Measurements from ENCODE around the gene TEX38.
A peak's percentile ranks its signal among the peaks of the same experiment; 100 is the strongest.
"Not testable (repeated sequence)": the region's sequence is repeated elsewhere in the genome, so short reads cannot be mapped to it uniquely, and the experiment has no call there.

TEX38 gene

GRCh38 chr1:46687093-46687659, 15.5 kb downstream of the TEX38 start:
- no peak for FAIRE-seq
- DNase-seq (ENCODE audit: low spot score) = no peak

GRCh38 chr1:46687921-46688509, 16.4 kb downstream of the TEX38 start:
- FAIRE-seq = no peak
- no peak for DNase-seq (ENCODE audit: low spot score)

- DNase-seq (ENCODE audit: low spot score) (no peak), FAIRE-seq (no peak)
Observed at GRCh38 chr1:46689356-46689755, 17.7 kb downstream of the TEX38 start.

- FAIRE-seq = no peak
- DNase-seq (ENCODE audit: low spot score) = no peak
Observed at GRCh38 chr1:46689897-46690296, 18.2 kb downstream of the TEX38 start.

GRCh38 chr1:46690931-46691421, 19.3 kb downstream of the TEX38 start:
- DNase-seq (ENCODE audit: low spot score) (no peak), FAIRE-seq (no peak)

- DNase-seq (ENCODE audit: low spot score) = no peak
- no peak for FAIRE-seq
Observed at GRCh38 chr1:46691997-46692790, 20.5 kb downstream of the TEX38 start.

DNA sequence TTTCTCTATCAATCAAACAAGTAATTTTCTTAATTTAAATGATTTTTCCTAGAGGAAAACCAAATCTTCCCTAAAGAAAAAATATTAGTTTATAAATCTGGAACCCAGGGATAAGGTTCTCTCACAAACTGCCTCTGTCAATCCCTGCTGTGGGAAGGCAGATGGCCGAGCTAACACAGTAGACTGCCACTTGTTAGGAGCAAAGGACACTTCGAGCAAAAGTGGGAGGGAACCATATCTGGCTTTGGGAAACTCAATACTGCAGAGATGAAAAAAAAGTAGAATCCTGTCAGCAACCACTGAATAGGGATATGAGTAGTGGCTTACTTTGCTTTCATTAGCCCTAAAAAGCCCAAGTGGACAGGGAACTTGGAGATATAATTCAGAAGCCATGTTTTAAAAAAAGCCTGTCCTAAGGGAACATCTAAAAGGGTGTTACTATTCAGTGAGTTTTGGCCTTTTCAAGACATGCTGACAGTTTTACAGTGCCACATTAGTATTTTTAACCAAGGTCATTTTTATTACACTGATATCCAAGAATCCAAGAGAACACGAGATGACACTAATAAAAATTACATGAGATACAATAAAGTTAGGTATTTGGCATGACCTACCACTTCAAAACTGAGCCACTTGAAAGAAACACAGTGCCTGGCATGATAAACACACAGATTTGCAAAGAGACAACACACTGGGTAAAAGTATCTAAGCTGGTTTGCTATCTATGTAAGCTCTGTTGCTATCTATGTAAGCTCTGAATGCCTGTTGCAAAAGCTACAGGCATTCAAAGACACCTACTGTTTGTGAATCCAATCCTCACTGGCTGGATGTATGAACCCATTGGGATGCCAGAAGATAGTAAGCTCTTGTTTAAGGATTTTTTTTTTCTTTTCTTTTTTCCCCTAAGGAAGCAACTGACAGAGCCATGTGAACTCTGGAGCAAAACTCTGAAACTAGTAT, 21.4 kb downstream of the TEX38 start:
- no peak for DNase-seq (ENCODE audit: low spot score)
- FAIRE-seq = no peak

DNA sequence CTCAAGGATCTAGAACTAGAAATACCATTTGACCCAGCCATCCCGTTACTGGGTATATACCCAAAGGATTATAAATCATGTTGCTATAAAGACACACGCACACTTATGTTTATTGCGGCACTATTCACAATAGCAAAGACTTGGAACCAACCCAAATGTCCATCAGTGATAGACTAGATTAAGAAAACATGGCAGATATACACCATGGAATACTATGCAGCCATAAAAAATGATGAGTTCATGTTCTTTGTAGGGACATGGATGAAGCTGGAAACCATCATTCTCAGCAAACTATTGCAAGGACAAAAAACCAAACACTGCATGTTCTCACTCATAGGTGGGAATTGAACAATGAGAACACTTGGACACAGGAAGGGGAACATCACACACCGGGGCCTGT, 23.0 kb downstream of the TEX38 start:
- not testable (repeated sequence) for FAIRE-seq; DNase-seq (ENCODE audit: low spot score)

DNA sequence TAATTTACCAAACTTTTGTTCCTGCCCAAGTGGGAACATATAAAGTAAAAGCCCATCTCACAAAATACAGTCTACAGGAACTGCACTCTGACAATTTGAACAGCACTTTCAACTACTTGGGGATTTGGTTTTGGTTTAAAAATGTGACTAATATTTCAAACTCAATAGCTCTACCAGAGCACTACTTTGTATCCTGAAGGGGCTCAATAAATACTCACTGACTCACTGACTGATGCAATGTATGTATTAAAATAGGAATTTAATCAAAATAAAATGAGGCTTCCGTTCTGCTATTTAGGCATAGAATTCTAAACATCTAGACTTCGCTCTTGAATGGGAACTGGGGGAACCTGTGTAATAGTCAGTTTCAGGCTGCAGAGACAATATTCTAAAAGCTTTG, 25.4 kb downstream of the TEX38 start:
- FAIRE-seq = no peak
- no peak for DNase-seq (ENCODE audit: low spot score)

DNA sequence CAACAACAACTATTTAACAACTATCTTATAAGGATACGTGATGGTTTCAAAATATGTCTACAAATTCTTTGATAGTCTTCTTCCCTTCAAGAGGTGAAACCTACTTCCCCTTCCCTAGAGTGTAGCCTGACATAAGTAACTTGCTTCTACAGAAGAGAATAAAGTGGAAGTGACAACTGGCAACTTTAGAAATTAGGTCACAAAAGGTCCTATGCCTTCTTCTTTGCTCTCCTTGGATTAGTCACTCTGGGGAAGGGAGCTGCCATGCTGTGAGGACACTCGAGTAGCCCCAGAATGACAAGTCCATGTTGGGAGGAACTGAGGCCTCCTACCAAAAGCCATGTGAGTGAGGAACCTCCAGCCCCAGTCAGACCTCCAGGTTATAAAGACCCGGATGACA, 28.0 kb downstream of the TEX38 start:
- no peak for FAIRE-seq

DNA sequence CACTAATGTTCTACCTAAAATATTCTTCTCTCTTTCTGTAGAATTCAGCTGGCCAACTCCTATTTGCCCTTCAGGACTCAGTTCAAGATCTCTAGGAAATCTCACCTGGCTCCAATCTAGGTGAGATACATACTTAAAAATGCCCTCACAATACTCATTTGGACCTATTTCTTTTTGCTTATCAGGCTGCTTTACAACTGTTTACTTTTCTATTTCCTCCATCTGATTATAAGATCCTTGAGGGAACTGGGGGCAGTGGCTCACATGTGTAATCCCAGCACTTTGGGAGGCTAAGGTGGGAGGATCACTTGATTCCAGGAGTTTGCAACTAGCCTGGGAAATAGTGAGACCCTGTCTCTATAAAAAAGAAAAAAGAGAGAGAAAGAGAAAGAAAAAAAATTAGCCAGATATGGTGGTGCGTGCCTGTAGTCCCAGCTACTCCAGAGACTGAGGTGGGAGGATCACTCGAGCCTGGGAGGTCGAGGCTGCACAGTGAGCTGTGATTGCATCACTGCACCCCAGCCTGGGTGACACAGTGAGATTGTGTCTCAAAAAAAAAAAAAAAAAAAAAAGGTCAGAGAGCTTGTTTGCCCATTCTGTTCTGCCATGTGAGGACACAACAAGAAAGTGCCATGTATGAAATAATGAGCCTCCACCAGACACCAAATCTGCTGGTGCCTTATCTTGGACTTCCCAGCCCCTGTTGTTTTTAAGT, 32.4 kb downstream of the TEX38 start:
- no peak for FAIRE-seq

More for the DNA sequence above, 28.0 kb downstream of the TEX38 start:
- DNase-seq (ENCODE audit: low spot score) = no peak

DNA sequence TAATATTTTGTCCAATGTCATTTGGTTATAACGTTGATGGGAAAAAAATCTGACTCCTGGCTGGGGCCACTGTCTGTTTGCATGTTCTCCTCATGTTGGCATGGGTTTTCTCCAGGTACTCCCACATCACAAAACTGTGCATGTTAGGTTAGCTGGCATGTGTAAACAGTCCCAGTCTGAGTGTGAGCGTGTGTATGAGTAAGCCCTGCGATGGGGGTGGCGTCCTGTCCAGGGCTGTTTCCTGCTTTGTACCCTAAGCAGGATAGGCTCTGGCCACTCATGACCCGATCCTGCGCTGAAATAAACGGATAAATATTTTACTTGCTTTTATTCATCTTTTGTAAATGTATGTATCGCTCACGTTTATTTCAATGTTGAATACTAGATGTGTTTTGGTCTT, 33.8 kb downstream of the TEX38 start:
- DNase-seq (ENCODE audit: low spot score) (no peak), FAIRE-seq (no peak)

More for the DNA sequence above, 32.4 kb downstream of the TEX38 start:
- no peak for DNase-seq (ENCODE audit: low spot score)

GRCh38 chr1:46708121-46708520, 36.5 kb downstream of the TEX38 start:
- FAIRE-seq (no peak), DNase-seq (ENCODE audit: low spot score) (no peak)

- DNase-seq (ENCODE audit: low spot score) (no peak), FAIRE-seq (no peak)
Observed at GRCh38 chr1:46714976-46715375, 43.3 kb downstream of the TEX38 start.

DNA sequence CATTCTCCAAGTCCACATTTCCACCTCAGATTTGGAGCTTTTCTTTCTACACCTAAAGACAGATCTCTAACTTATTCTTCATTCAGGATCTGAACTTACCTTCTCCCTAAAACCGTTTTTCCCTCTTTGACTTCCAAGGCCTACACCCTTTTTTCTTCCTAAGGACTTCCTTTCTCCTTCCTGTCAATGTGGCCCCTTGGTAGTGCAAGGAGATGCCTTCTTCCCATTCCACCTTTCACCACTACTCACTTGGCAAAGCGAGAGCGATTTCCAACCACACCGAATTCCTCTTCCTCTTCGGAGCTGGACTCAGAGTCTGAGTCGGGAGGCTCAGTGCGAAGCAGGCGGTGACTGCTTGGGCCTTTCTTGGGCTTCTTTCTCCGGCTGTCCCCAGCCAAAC, 46.0 kb downstream of the TEX38 start:
- FAIRE-seq (no peak), DNase-seq (ENCODE audit: low spot score) (no peak)

DNA sequence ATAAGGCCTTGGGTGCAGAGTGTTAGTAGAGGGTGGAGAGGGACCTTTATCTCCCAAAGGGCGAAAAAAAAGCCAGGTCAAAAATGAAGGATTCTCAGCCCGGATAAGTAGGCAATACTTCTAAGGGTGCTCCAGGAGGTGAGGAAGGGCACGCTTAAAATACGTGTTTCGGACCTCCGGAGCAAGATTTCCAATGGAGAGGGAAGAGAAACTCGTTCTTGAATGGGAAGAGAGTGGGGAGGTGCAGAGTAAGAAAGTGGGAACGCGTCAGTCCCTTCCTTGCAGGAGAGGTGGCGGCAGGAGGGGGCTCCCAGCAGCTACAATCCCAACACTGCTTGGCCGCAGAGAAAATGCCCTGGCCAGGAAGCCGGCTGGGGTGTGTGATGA, 46.7 kb downstream of the TEX38 start:
- no peak for FAIRE-seq
- DNase-seq (ENCODE audit: low spot score) = no peak

GRCh38 chr1:46718727-46719622, 47.3 kb downstream of the TEX38 start, which contains the start of gene EFCAB14:
Gene EFCAB14, minus strand, starts transcription at chr1:46719114. Its CDS starts 1,027 bp downstream, at chr1:46718087.
- peak; percentile 90 for FAIRE-seq
- DNase-seq (ENCODE audit: low spot score) = peak; percentile 98

DNA sequence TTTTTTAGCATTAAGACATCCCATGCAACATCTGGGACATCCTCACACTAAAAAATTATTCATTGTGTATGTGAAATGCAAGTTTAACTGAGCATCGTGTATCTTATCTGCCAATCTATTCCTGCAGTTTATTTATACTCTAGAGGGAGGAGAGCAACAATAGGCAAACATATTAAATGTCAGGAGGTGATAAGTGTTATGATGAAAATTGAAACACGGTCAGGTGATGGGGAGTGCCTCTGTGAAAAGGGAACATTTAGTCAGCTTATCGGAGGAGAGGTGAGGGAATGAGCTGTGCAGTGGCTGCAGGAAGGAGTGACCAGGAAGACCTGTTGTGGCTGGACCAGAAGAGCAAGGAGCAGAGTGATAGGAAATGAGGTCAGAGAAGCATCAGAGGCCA, 48.0 kb downstream of the TEX38 start:
- FAIRE-seq = no peak

GRCh38 chr1:46720319-46720718, 48.7 kb downstream of the TEX38 start:
- not testable (repeated sequence) for FAIRE-seq; DNase-seq (ENCODE audit: low spot score)

More for the DNA sequence above, 48.0 kb downstream of the TEX38 start:
- DNase-seq (ENCODE audit: low spot score) = no peak

DNA sequence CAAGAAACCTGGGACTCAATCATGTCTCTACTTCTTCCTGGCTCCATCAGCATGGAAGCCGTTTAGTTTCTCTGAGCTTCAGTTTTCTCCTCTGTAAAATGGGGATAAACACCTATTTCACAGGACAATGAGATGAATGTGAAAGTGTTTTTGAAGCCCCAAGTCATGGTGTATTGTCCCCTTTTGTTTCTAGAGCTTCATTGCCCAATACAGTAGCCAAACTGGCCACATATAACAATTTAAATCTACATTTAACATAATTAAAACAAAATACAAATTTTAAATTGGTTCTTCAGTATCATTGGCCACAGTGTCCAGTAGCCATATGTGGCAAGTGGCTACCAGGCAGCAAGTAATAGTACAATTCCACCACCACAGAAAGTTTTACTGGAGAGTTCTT, 49.5 kb downstream of the TEX38 start:
- FAIRE-seq = no peak
- no peak for DNase-seq (ENCODE audit: low spot score)
